GM23338 (cell line): Measurements from ENCODE around the gene XYLT1.

Experiments used
- CTCF ChIP-seq, 2 experiments: fragments of 200-600 bp in 1 of 2; sonication (generic) in 1 of 2; conservative IDR thresholded peaks; 2 replicates each; pipeline versions ENCODE4 v1.5.1 to v1.6.1; 2016 to 2017; ENCODE audit warnings: antibody characterized with exemption in 2 of 2, low read depth in 2 of 2, mild to moderate bottlenecking in 2 of 2, moderate library complexity in 1 of 2
- EZH2 ChIP-seq: fragments of 200-600 bp; sonication (generic); IDR thresholded peaks from one replicate; pipeline ENCODE4 v1.8.0; 2017; ENCODE audit warnings: antibody characterized with exemption, mild to moderate bottlenecking, low read depth; ENCODE audit not compliant: unreplicated experiment
- POLR2AphosphoS5 ChIP-seq: IDR thresholded peaks from 2 replicates; pipeline ENCODE4 v1.6.1; 2016; ENCODE audit warnings: antibody characterized with exemption, low read depth
- TF ChIP-seq, protein P1 (sequence below): fragments of 250-450 bp; sonication (Bioruptor Pico); IDR thresholded peaks from 2 replicates; pipeline ENCODE4 v1.5.0; 2020; ENCODE audit warnings: mild to moderate bottlenecking, moderate library complexity

GRCh38 chr16:17235147-17235815 lies 235.5 kb downstream of the XYLT1 start:
- TF ChIP-seq CTCF (conservative IDR thresholded peaks at IDR 0.05; ENCODE audit: low read depth in 2 of 2) (no peak), POLR2AphosphoS5 (no peak), EZH2 (no peak)
- TF ChIP-seq, protein P1, sequence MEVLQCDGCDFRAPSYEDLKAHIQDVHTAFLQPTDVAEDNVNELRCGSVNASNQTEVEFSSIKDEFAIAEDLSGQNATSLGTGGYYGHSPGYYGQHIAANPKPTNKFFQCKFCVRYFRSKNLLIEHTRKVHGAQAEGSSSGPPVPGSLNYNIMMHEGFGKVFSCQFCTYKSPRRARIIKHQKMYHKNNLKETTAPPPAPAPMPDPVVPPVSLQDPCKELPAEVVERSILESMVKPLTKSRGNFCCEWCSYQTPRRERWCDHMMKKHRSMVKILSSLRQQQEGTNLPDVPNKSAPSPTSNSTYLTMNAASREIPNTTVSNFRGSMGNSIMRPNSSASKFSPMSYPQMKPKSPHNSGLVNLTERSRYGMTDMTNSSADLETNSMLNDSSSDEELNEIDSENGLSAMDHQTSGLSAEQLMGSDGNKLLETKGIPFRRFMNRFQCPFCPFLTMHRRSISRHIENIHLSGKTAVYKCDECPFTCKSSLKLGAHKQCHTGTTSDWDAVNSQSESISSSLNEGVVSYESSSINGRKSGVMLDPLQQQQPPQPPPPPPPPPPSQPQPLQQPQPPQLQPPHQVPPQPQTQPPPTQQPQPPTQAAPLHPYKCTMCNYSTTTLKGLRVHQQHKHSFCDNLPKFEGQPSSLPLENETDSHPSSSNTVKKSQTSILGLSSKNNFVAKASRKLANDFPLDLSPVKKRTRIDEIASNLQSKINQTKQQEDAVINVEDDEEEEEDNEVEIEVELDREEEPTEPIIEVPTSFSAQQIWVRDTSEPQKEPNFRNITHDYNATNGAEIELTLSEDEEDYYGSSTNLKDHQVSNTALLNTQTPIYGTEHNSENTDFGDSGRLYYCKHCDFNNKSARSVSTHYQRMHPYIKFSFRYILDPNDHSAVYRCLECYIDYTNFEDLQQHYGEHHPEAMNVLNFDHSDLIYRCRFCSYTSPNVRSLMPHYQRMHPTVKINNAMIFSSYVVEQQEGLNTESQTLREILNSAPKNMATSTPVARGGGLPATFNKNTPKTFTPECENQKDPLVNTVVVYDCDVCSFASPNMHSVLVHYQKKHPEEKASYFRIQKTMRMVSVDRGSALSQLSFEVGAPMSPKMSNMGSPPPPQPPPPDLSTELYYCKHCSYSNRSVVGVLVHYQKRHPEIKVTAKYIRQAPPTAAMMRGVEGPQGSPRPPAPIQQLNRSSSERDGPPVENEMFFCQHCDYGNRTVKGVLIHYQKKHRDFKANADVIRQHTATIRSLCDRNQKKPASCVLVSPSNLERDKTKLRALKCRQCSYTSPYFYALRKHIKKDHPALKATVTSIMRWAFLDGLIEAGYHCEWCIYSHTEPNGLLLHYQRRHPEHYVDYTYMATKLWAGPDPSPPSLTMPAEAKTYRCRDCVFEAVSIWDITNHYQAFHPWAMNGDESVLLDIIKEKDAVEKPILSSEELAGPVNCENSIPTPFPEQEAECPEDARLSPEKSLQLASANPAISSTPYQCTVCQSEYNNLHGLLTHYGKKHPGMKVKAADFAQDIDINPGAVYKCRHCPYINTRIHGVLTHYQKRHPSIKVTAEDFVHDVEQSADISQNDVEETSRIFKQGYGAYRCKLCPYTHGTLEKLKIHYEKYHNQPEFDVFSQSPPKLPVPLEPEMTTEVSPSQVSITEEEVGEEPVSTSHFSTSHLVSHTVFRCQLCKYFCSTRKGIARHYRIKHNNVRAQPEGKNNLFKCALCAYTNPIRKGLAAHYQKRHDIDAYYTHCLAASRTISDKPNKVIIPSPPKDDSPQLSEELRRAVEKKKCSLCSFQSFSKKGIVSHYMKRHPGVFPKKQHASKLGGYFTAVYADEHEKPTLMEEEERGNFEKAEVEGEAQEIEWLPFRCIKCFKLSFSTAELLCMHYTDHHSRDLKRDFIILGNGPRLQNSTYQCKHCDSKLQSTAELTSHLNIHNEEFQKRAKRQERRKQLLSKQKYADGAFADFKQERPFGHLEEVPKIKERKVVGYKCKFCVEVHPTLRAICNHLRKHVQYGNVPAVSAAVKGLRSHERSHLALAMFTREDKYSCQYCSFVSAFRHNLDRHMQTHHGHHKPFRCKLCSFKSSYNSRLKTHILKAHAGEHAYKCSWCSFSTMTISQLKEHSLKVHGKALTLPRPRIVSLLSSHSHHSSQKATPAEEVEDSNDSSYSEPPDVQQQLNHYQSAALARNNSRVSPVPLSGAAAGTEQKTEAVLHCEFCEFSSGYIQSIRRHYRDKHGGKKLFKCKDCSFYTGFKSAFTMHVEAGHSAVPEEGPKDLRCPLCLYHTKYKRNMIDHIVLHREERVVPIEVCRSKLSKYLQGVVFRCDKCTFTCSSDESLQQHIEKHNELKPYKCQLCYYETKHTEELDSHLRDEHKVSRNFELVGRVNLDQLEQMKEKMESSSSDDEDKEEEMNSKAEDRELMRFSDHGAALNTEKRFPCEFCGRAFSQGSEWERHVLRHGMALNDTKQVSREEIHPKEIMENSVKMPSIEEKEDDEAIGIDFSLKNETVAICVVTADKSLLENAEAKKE (CRISPR knock-in tag): no peak
